Stomach smooth muscle (tissue), 2 donors: ENCODE data around the gene PLA2G4A.

ENCODE experiments used
- H3K27ac ChIP-seq: one replicate; pipeline ENCODE4 v1.7.0; 2013; ENCODE audit warnings: mild to moderate bottlenecking, low read length, inconsistent platforms
- H3K27me3 ChIP-seq, 2 donors: one replicate each; pipeline ENCODE4 v1.7.0; 2013; ENCODE audit warnings: low read length in 2 of 2; ENCODE audit not compliant: insufficient read depth in 2 of 2, control insufficient read depth in 1 of 2
- H3K36me3 ChIP-seq, 2 donors: one replicate each; pipeline ENCODE4 v1.7.0; 2013; ENCODE audit warnings: low read length in 2 of 2; ENCODE audit not compliant: control insufficient read depth in 2 of 2, insufficient read depth in 2 of 2
- H3K4me1 ChIP-seq: one replicate; pipeline ENCODE4 v1.7.0; 2013; ENCODE audit warnings: low read length; ENCODE audit not compliant: control insufficient read depth, insufficient read depth
- H3K4me3 ChIP-seq, 2 donors: one replicate each; pipeline ENCODE4 v1.7.0; 2013; ENCODE audit warnings: low read length in 2 of 2
- H3K9ac ChIP-seq, 2 donors: one replicate each; pipeline ENCODE4 v1.7.0; 2013; ENCODE audit warnings: low read length in 2 of 2, mild to moderate bottlenecking in 1 of 2
- H3K9me3 ChIP-seq, 2 donors: one replicate each; pipeline ENCODE4 v1.7.0; 2013; ENCODE audit warnings: low read length in 2 of 2; ENCODE audit not compliant: control insufficient read depth in 2 of 2
- donor health status: healthy.
- donor health status: Pancreatic carcinoma.

The PLA2G4A gene

DNA sequence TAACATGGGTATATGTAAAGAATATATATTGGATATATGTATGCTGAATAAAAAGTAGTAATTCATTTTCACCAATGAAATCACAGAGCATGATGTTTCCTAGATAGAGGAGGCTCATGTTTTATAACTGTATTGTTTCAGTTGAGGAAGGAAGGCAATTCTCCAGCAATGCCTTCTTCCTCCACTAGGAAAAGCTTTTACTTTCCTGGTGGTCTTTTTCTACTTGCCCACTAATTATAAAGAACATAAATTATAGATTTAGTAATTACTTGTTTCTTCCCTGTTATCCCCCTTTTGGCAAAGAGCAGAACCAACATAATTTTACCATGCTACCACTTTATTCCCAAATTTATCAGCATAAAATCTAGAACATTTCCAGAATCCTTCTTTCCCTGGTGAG, 159.0 kb downstream of the PLA2G4A start:
- Histone ChIP-seq H3K4me1 (peaks cover 7% of the 10 kb centered on the region), H3K27ac (no peak overlapping the region), H3K4me3 (no peak overlapping the region), H3K9ac (no peak overlapping the region), H3K9me3 (no peaks in the 10 kb centered on the region), H3K36me3 (no peaks in the 10 kb centered on the region), H3K27me3 (no peaks in the 10 kb centered on the region)

DNA sequence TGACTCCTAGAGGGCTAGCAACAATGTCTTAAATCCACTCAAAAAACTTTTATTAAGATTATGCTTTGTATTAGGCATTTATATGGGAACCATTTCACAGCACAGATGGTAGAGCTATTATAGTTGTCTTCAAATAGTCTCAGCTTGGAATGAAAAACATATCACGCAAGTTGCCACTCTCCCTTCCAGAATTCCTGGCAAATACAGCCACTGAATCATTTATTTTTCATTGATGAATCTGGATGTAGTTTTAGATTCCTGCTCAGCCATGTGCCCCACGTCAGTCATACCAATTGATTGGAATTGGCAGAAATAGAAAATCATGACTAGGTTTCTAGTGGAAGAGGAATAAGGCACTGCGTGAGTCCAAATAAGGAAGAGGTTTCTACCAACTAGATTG, 165.2 kb downstream of the PLA2G4A start:
- H3K9me3 ChIP-seq: no peaks in the 10 kb centered on the region
- no peaks in the 10 kb centered on the region for H3K4me1 ChIP-seq
- H3K9ac ChIP-seq: no peak overlapping the region
- no peaks in the 10 kb centered on the region for H3K36me3 ChIP-seq
- H3K4me3 ChIP-seq: no peak overlapping the region
- H3K27ac ChIP-seq: no peak overlapping the region
- H3K27me3 ChIP-seq: no peaks in the 10 kb centered on the region

DNA sequence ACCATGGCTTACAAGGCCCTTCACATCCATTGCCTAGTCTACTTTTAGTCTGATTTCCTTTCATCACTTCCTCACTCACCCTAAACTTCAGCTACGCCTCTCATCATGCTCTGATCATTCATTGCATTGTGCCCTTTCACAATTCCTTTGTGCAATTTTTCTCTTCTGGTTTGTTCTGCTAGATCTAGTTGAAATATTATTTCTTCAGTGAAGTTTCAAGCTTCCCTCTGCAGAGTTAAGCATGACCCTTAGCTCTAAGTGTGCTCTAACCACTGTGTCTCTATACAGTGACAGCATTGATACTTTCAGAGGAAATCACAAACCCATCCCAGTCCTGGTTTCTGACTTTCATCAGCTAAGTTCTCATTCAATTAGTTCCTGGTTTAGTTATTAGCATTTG, 166.1 kb downstream of the PLA2G4A start:
- H3K9ac ChIP-seq: no peak overlapping the region
- no peak overlapping the region for H3K27ac ChIP-seq
- no peaks in the 10 kb centered on the region for H3K4me1 ChIP-seq
- H3K36me3 ChIP-seq: no peaks in the 10 kb centered on the region
- H3K4me3 ChIP-seq: no peak overlapping the region
- H3K27me3 ChIP-seq: no peaks in the 10 kb centered on the region
- H3K9me3 ChIP-seq: no peaks in the 10 kb centered on the region

DNA sequence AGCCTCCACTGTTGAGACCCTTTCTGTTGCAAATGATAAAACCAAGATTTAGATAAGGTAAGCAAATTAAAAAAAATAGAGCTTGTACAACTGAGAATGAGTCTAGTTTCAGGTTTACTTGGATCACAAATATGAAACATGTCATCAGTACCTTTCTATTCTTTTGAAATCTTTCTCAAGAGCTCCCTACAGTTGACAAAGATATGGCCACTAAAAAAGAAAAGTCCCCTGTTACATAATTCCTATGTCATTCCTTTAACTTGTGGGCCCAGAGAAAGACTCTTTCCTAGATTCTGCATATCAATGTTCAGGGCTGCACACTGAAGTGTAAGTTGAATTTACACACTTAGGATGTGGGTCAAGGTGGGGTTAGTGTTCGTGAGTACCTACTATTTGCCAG, 168.1 kb downstream of the PLA2G4A start:
- H3K9ac ChIP-seq: no peak overlapping the region
- no peak overlapping the region for H3K4me3 ChIP-seq
- no peaks in the 10 kb centered on the region for H3K4me1 ChIP-seq
- no peak overlapping the region for H3K27ac ChIP-seq
- no peaks in the 10 kb centered on the region for H3K9me3 ChIP-seq
- H3K27me3 ChIP-seq: no peaks in the 10 kb centered on the region
- H3K36me3 ChIP-seq: no peaks in the 10 kb centered on the region

DNA sequence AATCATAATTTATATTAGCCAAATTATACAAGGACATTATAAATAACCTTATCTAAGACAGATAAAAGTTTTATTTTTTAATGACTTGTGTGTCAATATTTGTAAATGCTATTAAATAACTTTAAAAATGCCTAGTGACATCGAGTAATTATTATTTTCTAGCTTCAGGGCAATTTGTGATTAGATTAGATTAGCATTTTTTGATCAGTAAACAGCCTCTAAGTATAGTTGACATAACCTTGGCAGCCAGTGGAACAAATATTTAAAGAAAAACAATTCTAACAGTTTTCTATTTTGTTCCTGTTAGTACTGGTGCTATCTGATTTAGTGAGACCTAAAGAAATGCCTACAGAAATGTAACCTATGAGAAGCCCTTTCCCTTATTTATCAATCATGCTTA, 169.1 kb downstream of the PLA2G4A start:
- Histone ChIP-seq H3K27ac (no peak overlapping the region), H3K4me3 (no peak overlapping the region), H3K9me3 (no peaks in the 10 kb centered on the region), H3K36me3 (no peaks in the 10 kb centered on the region), H3K27me3 (no peaks in the 10 kb centered on the region), H3K9ac (no peak overlapping the region), H3K4me1 (no peaks in the 10 kb centered on the region)

DNA sequence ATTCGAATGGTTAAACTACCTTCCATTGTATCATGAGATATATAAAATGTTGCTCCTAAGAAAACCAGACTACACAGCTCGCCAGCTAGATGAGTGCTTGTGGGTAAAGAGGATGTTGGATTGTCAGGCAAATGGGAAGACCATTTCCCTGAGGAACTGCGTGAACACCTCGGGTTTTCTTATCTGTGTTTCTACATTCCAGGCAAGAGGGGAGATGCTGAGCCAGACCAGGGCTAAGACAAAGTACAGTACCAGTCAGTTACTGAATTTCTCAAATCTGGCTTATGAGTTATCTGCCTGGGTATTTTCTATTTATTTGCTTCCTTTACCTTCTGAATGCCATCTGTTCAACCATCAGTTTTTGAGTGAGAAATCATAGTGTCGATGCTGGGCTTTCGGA, 170.8 kb downstream of the PLA2G4A start:
- no peaks in the 10 kb centered on the region for H3K4me1 ChIP-seq
- no peak overlapping the region for H3K4me3 ChIP-seq
- H3K27me3 ChIP-seq: no peaks in the 10 kb centered on the region
- H3K36me3 ChIP-seq: no peaks in the 10 kb centered on the region
- H3K9me3 ChIP-seq: no peaks in the 10 kb centered on the region
- H3K27ac ChIP-seq: no peak overlapping the region
- no peak overlapping the region for H3K9ac ChIP-seq

DNA sequence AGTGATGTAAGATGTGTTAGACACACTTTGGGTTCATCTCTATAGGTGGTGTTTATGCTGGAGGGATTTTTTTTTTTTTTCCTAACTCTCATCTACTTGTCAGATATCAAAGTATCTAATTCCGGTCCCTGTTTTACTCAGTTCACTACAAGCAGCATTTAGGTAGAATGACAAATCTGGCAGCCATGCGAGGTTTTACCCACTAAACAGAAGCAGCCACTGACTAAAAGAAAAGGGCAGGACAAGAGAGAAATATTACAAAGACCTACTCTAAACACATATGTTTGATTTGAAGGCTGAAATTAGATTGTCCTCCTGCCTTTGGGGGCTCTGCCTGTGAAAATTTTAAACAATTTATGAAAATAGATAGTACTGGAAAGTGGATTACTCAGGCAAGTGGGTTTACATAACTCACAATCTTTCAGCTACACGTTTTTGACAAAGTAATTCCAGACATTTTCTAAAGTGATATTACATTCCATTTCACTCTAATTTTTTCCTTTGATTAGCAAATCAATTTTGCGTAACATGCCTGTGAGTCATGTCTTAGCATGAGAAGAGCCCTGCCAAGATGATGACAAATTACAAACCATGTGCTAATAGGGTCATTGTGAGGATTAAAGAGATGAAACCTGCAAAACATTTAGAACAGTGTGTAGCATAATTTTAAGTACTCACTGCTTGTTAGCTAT, 172.6 kb downstream of the PLA2G4A start:
- no peaks in the 10 kb centered on the region for H3K36me3 ChIP-seq
- H3K4me1 ChIP-seq: no peaks in the 10 kb centered on the region
- H3K9me3 ChIP-seq: no peaks in the 10 kb centered on the region
- no peak overlapping the region for H3K4me3 ChIP-seq
- no peak overlapping the region for H3K9ac ChIP-seq
- no peak overlapping the region for H3K27ac ChIP-seq
- H3K27me3 ChIP-seq: no peaks in the 10 kb centered on the region

DNA sequence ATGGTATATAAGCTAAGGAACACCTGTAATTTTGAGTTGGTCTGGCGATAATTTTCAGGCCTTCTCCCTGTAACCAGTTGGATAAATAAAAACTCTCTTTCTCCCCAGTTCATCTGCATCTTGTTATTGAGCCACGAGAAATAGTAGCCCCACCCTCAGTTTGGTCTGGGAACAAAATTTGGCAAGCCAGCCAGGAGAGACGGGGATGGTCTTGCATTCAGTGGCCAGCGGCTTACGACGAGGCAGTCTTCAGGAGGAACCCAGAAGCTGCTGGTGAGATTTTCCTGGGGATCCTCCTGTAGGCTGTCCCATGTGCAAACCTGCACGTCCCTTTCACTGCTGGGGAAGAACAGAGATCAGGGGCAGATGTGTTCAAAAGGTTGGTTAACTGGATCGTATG, 174.6 kb downstream of the PLA2G4A start:
- H3K4me1 ChIP-seq: no peaks in the 10 kb centered on the region
- H3K27me3 ChIP-seq: no peaks in the 10 kb centered on the region
- H3K9ac ChIP-seq: no peak overlapping the region
- H3K9me3 ChIP-seq: no peaks in the 10 kb centered on the region
- no peak overlapping the region for H3K27ac ChIP-seq
- H3K4me3 ChIP-seq: no peak overlapping the region
- H3K36me3 ChIP-seq: no peaks in the 10 kb centered on the region

DNA sequence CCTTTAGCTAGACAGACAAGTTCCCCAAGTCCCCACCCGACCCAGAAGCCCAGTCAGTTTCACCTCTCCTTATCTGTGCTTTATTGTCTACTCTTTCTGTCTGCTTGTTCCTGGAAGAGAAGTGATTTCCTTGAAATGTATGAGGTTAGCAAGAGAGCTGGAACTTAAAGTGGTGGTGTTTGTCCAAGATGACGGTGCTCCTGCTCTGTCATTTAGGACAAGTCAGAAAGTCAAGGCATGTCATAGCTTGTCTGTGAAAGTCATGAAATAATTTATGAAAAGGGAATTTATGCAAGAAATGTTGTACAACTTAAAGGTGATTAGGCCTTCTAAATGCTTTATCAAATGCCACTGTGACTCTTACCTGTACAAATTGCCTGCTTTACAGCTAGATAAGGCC, 178.1 kb downstream of the PLA2G4A start:
- H3K36me3 ChIP-seq: no peaks in the 10 kb centered on the region
- H3K4me1 ChIP-seq: no peaks in the 10 kb centered on the region
- H3K27me3 ChIP-seq: no peaks in the 10 kb centered on the region
- H3K9ac ChIP-seq: no peak overlapping the region
- no peaks in the 10 kb centered on the region for H3K9me3 ChIP-seq
- no peak overlapping the region for H3K4me3 ChIP-seq
- H3K27ac ChIP-seq: no peak overlapping the region

DNA sequence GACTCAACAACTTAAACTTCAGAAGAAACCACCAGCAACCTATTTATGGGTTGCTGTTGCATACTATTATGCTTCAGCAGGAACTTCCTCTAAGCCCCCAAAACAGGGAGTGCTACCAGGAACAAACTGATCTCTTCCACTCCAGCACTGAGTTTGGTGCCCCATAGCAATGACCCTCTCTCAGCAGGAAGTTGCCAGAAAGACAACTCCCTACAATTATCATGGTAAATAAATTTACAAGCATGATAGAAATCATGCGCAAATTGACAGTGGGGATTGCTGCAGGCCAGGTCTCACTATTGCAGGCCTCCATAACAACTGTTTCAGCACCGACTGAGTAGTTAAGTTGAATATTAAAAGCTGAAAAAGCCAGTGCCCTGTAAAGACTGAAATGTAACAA, 180.6 kb downstream of the PLA2G4A start:
- Histone ChIP-seq H3K36me3 (no peaks in the 10 kb centered on the region), H3K4me3 (no peak overlapping the region), H3K9ac (no peak overlapping the region), H3K4me1 (no peaks in the 10 kb centered on the region), H3K27me3 (no peaks in the 10 kb centered on the region), H3K9me3 (no peaks in the 10 kb centered on the region), H3K27ac (no peak overlapping the region)

DNA sequence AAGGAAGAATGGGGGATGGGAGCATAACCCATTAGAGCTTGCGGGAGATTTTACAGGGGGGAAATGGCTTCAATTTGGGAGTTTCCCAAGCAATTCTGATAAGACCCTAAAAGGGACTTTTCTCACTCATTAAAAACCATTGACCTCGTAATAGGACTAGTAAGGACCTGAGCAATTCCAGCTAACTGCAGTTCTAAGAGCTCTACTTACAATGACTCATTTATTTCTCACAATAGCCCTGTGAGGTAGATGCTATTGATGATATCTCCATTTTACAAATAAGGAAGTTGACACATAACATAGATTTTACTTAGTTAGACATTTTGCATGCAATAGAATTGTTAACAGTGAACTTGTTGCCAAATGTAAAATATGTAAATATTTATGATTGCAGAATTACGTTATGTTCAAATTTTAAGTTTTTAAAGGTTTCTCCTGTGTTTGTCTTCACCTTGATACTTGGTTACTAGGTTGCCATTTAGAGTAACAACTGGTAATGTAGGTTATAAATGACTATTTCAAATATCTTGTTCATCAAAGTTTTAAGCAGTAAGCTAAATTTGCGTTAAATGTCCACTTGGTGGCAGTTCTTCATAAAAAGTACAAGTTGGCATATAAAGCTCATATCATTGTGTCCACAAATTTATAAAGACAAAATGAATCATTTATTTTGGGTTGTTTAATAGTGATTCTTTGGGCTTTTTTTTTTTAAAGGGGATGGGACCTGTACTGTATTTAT, 182.0 kb downstream of the PLA2G4A start:
- Histone ChIP-seq H3K4me1 (no peaks in the 10 kb centered on the region), H3K9ac (no peak overlapping the region), H3K27me3 (no peaks in the 10 kb centered on the region), H3K27ac (no peak overlapping the region), H3K9me3 (no peaks in the 10 kb centered on the region), H3K36me3 (no peaks in the 10 kb centered on the region), H3K4me3 (no peak overlapping the region)
